ENCODE data around the gene KCNMA1.

KCNMA1 gene

GRCh38 chr10:77071956-77072355, 565.7 kb downstream of the KCNMA1 start:
- no peak for DNase-seq

DNA sequence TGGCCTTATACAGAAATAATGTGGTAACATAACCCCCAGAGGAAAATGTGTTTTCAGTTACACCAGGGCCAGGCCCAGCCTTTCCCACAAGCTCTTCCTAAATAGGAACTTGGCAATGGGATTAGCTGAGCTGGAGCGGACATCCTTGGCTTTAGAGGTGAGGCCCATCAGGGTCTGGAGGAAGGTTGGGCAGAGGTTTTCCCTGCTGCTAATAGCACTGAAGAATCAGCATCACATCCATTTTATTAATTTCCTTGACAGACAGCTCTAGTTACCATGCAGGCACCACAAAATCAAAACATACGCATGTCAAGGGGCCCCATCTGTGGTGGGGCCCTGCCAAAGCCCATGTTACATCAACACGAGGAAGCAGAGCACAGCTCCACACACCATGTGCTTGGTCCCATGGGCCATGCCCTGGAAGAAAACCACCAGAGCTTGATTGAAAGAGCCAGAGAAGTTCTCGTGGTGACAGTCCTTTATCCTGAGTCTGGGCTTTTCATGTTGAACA, 566.6 kb downstream of the KCNMA1 start:
- no peak for DNase-seq

DNA sequence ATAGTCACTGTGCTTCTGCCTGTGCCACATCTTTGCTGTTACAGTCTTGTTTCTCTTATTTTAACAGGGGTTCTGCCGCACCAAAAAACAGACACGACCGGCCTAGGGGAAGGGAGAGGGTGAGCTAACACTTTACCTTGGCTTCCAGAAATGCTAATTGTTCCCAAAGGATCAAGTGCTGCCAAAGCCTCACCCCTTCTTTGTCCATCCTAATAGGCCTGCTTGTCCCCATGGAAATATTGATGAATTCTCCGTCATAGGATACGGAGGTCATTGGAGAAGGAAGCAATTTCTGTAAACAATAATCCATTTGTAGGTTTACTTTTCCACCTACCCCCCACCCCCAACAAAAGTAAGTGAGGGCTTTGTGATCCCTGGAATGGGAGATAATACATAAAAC, 567.3 kb downstream of the KCNMA1 start:
- DNase-seq: no peak

GRCh38 chr10:77068969-77069368, 568.6 kb downstream of the KCNMA1 start:
- DNase-seq: no peak

DNA sequence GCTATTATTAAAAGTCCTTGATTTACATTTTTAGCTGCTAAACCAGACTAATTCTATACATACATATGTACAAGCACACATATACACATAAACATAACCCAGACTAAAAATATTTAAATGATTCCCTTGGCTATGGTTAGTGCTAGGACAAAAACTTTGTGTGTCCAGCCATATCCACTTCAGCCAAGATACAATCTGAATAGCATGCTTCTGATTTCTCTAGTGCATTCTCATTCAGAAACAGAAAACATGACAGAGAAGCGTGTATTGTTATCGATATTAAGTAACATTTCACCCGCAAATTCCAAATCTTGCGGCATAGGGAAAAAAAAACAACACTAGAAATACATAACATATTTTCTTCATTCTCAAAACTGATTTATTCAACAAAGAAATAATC, 569.3 kb downstream of the KCNMA1 start:
- DNase-seq: no peak

DNA sequence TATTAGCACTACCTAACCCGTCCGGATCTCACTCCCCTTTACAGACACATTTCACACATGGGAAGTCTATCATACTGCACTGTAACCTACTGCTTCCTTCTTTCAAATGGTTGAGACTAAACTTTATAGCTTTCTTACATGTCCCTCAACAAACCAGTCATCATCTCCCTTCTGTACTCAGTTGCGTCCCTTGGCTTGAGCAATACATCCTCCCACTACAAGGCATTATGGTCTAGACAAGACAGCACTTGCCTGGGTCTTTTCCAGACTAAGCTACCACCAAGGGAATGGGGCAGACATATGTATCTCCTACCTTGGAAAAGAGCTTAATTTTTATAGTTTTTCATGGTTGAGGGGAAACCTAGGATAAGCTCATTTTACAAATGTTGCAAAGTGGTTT, 575.2 kb downstream of the KCNMA1 start:
- DNase-seq: no peak

GRCh38 chr10:77060913-77061312, 576.7 kb downstream of the KCNMA1 start:
- DNase-seq: no peak

GRCh38 chr10:77056650-77057049, 581.0 kb downstream of the KCNMA1 start:
- DNase-seq: no peak

- DNase-seq: no peak
These were observed 585.0 kb downstream of the KCNMA1 start for GRCh38 chr10:77052593-77052992.

DNA sequence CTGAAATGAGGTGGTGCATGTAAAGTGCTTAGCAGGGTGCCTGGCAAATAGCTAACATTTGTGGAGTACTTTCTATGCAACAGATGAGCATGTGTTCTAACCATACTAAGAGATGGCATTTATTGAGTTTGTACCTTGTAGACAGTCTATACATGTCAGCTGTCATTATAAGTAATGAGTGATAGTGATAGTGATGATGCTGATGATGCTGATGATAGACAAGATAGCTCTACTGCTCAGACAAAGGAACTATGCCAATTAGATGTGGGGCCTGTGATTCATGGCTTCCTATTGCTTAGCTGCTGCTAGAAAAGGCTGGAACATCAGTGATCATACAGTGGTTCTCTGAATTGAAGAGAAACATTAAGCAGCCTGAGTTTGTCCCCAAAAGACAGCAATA, 585.8 kb downstream of the KCNMA1 start:
- no peak for DNase-seq

DNA sequence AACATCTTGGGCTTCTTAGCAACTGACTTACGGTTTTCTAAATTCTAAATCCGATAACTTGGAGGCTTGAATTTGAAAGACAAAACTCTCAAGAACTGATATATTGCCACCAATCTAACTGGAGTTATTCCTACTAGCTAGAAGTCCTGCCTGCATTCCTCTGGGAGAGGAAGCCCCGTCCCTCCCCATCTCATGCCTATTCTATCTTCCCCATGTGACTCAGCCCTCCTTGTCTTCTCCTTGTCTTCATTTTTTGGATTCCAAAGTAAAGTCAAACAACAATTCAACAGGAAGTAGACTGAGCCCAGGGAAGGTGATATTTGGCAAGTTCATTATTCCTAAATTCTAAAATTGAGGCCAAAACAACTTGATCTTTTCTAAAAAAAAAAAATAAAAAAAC, 587.7 kb downstream of the KCNMA1 start:
- DNase-seq: peak; percentile 69

DNA sequence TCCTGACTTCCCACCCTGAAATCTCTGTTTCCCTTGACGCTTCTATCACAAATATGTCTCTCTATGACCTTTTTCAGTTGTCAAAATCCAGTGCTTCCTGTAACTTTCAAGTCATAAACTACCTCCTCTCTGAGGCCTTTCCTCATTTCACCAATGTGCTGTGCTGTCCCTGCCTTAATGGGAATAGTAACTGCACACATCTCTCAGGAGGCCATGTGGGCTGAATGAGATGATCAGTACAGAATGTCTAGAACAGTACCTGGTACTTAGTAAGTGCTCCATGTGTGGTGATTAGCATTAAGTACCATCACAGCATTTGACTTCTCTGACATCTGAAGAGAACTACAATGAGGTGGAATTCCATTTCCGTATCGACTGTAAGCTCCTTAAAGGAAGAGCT, 588.5 kb downstream of the KCNMA1 start:
- DNase-seq: no peak

DNA sequence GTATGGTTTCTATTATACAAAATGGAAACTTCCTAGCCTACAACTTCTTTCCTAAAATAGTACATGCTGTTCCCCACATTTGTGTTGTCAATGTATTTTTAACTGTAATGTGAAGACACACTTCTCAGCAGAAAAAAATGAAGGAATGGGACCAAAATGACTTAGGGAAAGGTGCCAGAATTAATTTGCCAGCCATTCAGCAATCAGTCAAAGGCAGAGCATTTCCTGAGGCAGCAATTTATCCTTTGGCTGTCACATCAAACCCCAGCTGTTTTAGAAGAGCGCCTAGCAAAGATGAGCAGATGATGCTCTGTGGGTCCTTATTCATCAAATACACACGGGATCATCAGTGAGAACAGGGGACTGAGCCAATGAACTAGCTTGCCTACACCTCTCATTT, 592.5 kb downstream of the KCNMA1 start:
- peak; percentile 15 for DNase-seq

GRCh38 chr10:77043420-77043763, 594.2 kb downstream of the KCNMA1 start:
- no peak for DNase-seq

GRCh38 chr10:77042706-77043419, 594.7 kb downstream of the KCNMA1 start:
- DNase-seq: no peak

GRCh38 chr10:77041636-77042258, 595.9 kb downstream of the KCNMA1 start:
- DNase-seq: no peak

- no peak for DNase-seq
These were observed 599.2 kb downstream of the KCNMA1 start for GRCh38 chr10:77038407-77038806.

- no peak for DNase-seq
These were observed 599.7 kb downstream of the KCNMA1 start for GRCh38 chr10:77037735-77038403.

DNA sequence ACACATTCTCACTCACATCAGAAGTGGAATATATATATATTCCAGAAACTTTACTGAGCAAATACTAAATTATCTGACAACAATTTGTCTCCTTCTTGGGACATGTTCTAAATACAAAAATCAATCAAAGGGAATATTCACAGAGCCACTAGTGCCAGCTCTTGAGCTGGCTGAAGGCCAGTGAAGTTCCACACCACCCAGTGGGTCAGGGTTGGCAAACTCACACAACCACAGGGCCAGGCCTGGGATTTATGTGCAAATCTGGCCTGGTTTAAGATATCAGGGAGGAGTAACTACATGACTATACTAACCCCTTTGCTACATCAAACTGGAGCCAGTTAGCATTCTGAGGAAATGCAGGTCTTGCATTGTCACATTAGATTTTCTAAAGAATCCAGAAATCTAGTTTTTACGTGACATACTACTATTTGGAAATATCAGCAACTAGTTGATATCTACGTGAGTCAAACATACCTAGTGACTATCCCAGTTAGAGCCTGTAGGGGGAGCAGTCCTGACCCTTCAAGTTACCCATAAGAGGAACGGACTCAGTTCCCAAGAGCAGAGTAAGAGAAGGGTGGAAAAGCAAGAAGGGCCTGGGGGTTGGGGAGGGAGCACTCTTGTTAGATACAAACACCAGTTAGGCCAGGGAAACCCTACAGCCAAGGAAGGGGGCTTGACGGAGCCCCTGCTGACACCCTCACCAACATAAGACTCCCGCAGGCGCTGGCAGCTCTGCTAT, 600.4 kb downstream of the KCNMA1 start:
- DNase-seq: no peak

GRCh38 chr10:77036276-77036675, 601.3 kb downstream of the KCNMA1 start:
- no peak for DNase-seq

- DNase-seq: no peak
These were observed 602.8 kb downstream of the KCNMA1 start for GRCh38 chr10:77034795-77035194.

- DNase-seq: no peak
These were observed 603.4 kb downstream of the KCNMA1 start for GRCh38 chr10:77034240-77034639.

DNA sequence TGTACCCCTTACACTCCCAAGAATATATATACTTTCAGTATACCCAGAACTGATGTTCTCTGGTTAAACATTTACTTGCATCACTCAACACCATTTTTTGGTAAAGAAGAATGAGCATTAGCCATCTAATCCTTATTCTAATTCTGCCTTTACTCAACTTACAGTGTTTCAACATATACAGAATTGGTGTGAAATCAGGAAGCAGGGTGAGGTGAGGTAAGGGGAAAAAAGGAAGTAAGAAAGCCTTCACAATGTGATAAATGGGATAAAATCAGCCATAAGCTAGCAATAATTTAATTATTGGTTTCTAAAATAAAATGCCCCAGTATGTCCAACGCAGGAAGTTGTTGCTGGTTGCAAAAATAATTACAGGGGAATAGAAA, 605.4 kb downstream of the KCNMA1 start:
- DNase-seq: no peak
